Esophagus squamous epithelium (tissue), 5 donors: Measurements from ENCODE around the gene CDKN2A. TPM values are rescaled to one million over a fixed set of nuclear protein-coding genes. Genes with fewer than 3 reads are reported as not detected.

Experiments
- DNase-seq: peaks from one replicate; lab custom pipeline; 2025; lab: John Stamatoyannopoulos, UW
- H3K27ac ChIP-seq, 4 donors: fragments of 200-600 bp; sonication (generic); one replicate each; pipeline ENCODE4 v1.5.1; 2016 to 2019; ENCODE audit warnings: mild to moderate bottlenecking in 1 of 4
- H3K27me3 ChIP-seq, 4 donors: fragments of 200-600 bp; sonication (generic); 1 replicate in 3 of 4; 2 replicates in 1 of 4; pipeline versions ENCODE4 v1.5.1 to v1.6.0; 2017 to 2021; ENCODE audit warnings: antibody characterized with exemption in 1 of 4
- H3K36me3 ChIP-seq, 3 donors: fragments of 200-600 bp; sonication (generic); one replicate each; pipeline ENCODE4 v1.5.1; 2016 to 2019
- H3K4me1 ChIP-seq, 3 donors: fragments of 200-600 bp; sonication (generic); one replicate each; pipeline ENCODE4 v1.5.1; 2017 to 2019
- H3K4me3 ChIP-seq, 4 donors: fragments of 200-600 bp; sonication (generic); 1 replicate in 3 of 4; 2 replicates in 1 of 4; pipeline ENCODE4 v1.5.1; 2016 to 2019; ENCODE audit warnings: mild to moderate bottlenecking in 2 of 4, moderate library complexity in 1 of 4
- H3K9me3 ChIP-seq, 3 donors: fragments of 200-600 bp; sonication (generic); one replicate each; pipeline ENCODE4 v1.5.1; 2016 to 2019
- POLR2A ChIP-seq, 4 donors: fragments of 450-650 bp; IDR thresholded peaks; one replicate each; pipeline ENCODE4 v1.6.1; 2017; ENCODE audit warnings: antibody characterized with exemption in 4 of 4, mild to moderate bottlenecking in 4 of 4, moderate library complexity in 3 of 4
- WGBS, 2 donors: methylation state at CpG; one replicate each; pipeline ENCODE4 v1.1.5; 2018; 5-methylcytosine and 5-hydroxymethylcytosine counted together
- intact Hi-C: fragments of 100-400 bp; cut with DNase I; formaldehyde crosslinking; loops from one replicate; pipeline ENCODE4 v1.15.0; 2022
- total RNA-seq, 4 donors: library from RNA; depleted of rRNA; stranded (reverse); fragments of >200 nt; gene quantifications; one replicate each; pipeline ENCODE4 v1.1.0, GENCODE V29; 2016
- TF ChIP-seq, protein P1 (sequence below), 6 experiments: fragments of 450-650 bp in 4 of 6; fragments of 200-600 bp in 2 of 6; sonication (generic) in 2 of 6; IDR thresholded peaks; one replicate each; pipeline ENCODE4 v1.5.1; 2016 to 2019; ENCODE audit warnings: antibody characterized with exemption in 6 of 6, mild to moderate bottlenecking in 4 of 6, moderate library complexity in 4 of 6
- donor health status: DM: yes; HTN: yes; CAD: no.

The CDKN2A gene
- total RNA-seq, 4 donors from 2014 or later = 1.5 to 20.2 (median 7.1) TPM

DNA sequence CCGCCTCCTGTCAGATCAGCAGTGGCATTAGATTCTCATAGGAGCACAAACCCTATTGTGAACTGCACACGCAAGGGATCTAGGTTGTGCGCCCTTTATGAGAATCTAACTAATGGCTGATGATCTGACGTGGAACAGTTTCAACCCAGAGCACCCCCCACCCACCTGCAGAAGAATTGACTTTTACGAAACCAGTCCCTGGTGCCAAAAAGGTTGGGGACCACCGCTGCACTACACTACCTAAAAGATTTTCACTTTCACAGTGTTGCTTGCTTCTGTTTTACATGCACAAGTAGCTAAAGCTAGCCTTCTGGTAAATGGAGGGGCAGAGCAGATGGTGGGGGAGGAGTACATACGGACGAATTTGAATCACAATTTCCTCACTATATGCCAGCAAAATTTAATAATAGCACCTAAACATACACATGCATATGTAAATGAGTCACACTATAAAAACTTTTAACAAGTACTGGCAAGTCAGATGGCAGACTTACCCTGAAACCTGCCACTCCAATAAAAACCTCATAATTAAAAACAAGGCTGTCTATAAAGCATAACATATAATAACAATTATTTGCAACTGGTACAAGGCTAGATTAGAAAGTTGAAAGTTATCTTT lies 38.9 kb upstream of the CDKN2A start:
- Histone ChIP-seq H3K4me3 (no peak overlapping the region), H3K36me3 (no peaks in the 10 kb centered on the region), H3K27ac (peak overlapping the region in 2 of 4 donors; percentile 14 to 63), H3K4me1 (peaks cover 0 to 64% (median 18%) of the 10 kb centered on the region in 3 donors), H3K27me3 (no peaks in the 10 kb centered on the region), H3K9me3 (no peaks in the 10 kb centered on the region)
- intact Hi-C loops = no loop called here
- no peak for TF ChIP-seq POLR2A (IDR thresholded peaks at IDR 0.05)
- TF ChIP-seq, protein P1, sequence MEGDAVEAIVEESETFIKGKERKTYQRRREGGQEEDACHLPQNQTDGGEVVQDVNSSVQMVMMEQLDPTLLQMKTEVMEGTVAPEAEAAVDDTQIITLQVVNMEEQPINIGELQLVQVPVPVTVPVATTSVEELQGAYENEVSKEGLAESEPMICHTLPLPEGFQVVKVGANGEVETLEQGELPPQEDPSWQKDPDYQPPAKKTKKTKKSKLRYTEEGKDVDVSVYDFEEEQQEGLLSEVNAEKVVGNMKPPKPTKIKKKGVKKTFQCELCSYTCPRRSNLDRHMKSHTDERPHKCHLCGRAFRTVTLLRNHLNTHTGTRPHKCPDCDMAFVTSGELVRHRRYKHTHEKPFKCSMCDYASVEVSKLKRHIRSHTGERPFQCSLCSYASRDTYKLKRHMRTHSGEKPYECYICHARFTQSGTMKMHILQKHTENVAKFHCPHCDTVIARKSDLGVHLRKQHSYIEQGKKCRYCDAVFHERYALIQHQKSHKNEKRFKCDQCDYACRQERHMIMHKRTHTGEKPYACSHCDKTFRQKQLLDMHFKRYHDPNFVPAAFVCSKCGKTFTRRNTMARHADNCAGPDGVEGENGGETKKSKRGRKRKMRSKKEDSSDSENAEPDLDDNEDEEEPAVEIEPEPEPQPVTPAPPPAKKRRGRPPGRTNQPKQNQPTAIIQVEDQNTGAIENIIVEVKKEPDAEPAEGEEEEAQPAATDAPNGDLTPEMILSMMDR (IDR thresholded peaks at IDR 0.05) = no peak
- 52 to 75% methylated on average over 4 to 8 of the region's 8 CpGs for WGBS, 2 donors
- no peak for DNase-seq

DNA sequence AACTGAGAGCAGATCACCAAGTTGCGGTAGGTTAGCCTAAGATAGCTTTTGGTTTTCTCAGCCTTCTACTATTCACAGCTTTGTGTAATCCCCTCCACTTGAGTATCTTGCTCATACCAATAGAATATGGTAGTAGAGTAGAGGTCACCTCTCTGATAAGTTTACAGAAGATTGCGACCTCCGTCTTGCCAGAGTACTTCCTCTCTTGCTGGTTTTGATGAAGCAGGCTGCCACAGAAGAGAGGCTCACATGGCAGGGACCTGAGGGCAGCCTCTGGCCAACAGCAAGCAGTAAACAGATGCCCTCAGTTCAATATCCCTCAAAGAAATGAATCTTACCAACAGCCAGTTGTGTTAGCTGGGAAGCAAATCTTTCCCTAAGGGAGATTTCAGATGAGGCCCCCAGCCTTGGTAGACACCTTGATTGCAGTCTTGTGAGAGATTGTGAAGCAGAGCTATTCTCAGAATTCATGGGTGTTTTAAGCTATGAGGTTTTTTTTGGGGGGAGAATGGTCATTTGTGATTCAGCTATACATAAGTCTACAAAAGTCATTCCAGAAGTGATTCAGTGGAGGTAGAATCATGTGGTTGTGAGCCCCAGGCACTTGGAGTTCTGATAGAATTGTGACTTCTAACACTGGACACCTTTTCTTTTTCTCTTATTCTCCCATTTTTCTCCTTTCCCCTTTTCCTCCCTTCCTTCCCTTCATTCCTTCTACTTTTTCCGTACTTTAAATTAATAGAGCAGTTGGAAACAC lies 37.6 kb upstream of the CDKN2A start:
- TF ChIP-seq, protein P1 (IDR thresholded peaks at IDR 0.05) = no peak
- Histone ChIP-seq H3K4me1 (peaks cover 0 to 51% (median 13%) of the 10 kb centered on the region in 3 donors), H3K27me3 (no peaks in the 10 kb centered on the region), H3K4me3 (no peak overlapping the region), H3K36me3 (no peaks in the 10 kb centered on the region), H3K9me3 (no peaks in the 10 kb centered on the region), H3K27ac (peak overlapping the region in 1 of 4 donors; percentile 30)
- WGBS, 2 donors = 70 to 77% methylated on average over 4 of the region's 4 CpGs
- intact Hi-C loops = no loop called here
- no peak for DNase-seq

DNA sequence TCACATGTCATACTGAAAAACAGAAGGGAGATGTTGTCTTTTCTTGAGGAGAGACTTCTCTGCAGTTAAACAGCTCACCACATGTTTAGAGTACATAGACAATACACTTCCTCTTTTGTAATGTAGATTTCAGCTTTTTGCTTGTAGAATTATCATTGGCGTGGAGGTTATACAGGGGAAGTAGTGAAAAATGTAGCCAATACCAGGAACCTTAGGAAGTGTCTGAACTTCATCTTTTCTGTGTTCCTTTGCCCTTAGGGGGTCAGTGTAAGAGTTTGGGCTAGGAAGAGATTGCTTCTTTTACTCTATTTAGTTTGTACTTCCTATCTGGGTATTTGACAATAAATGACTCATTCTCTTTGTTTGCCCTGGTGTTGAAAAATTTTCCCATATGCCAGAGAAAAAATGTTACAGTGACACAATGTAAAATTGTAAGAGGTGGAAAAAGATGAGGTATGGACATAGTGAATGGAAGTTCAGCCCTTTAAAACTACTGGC lies 36.0 kb upstream of the CDKN2A start:
- TF ChIP-seq, protein P1 (IDR thresholded peaks at IDR 0.05) = no peak
- TF ChIP-seq POLR2A (IDR thresholded peaks at IDR 0.05) = no peak

GRCh38 chr9:22029231-22029630 lies 35.0 kb upstream of the CDKN2A start:
- H3K27me3 ChIP-seq = peaks cover 0 to 13% (median 0%) of the 10 kb centered on the region in 4 donors
- WGBS, 2 donors = 74 to 84% methylated on average over 4 of the region's 4 CpGs
- intact Hi-C loops = no loop called here

More for the DNA sequence above, 36.0 kb upstream of the CDKN2A start:
- Histone ChIP-seq H3K4me1 (peaks cover 0 to 35% (median 9%) of the 10 kb centered on the region in 3 donors), H3K4me3 (no peak overlapping the region), H3K27ac (peak overlapping the region; percentile 14 to 50 (median 34)), H3K27me3 (peaks cover 0 to 11% (median 0%) of the 10 kb centered on the region in 4 donors), H3K36me3 (no peaks in the 10 kb centered on the region), H3K9me3 (no peaks in the 10 kb centered on the region)
- 17 to 19% methylated on average over 1 of the region's 1 CpG for WGBS, 2 donors
- DNase-seq = no peak
- intact Hi-C loops = no loop called here

More at GRCh38 chr9:22029231-22029630, 35.0 kb upstream of the CDKN2A start:
- H3K9me3 ChIP-seq = no peaks in the 10 kb centered on the region
- peaks cover 0 to 33% (median 9%) of the 10 kb centered on the region in 3 donors for H3K4me1 ChIP-seq
- H3K36me3 ChIP-seq = no peaks in the 10 kb centered on the region
- H3K4me3 ChIP-seq = no peak overlapping the region
- DNase-seq = no peak
- no peak overlapping the region for H3K27ac ChIP-seq
- TF ChIP-seq POLR2A (IDR thresholded peaks at IDR 0.05) = no peak
- TF ChIP-seq, protein P1 (IDR thresholded peaks at IDR 0.05) = no peak
